T47D (cell line): ENCODE results near the gene NOXO1.

Experiments used
- DNase-seq, 2 experiments: peaks; one replicate each; pipeline versions ENCODE4 v3.0.0 to v3.0.0-alpha.2; 2011 to 2012; ENCODE audit warnings: low read depth in 1 of 2, low spot score in 1 of 2
- JUND ChIP-seq: IDR thresholded peaks from 2 replicates; pipeline ENCODE4 v1.6.1; 2012; ENCODE audit warnings: low read depth
- in situ Hi-C: cut with HindIII; loops from 2 replicates; pipeline ENCODE4 v1.10.0; 2016; ENCODE audit warnings: low sequenced_read_pairs, low pct_unique_long_range_greater_than_20kb

Gene NOXO1

GRCh38 chr16:1989209-1990100 lies 8.2 kb upstream of the NOXO1 start, which contains the start of gene SYNGR3:
SYNGR3 (plus strand) TSS chr16:1989970; CDS start chr16:1990103, 133 bp downstream.
- in situ Hi-C loops = no loop called here
- no peak for TF ChIP-seq JUND
- no peak for DNase-seq

GRCh38 chr16:1987198-1987597 lies 5.9 kb upstream of the NOXO1 start:
- no peak for DNase-seq
- TF ChIP-seq JUND = no peak
- in situ Hi-C loops = no loop called here

- in situ Hi-C loops = no loop called here
These were observed 4.3 kb upstream of the NOXO1 start for GRCh38 chr16:1985466-1986150.

GRCh38 chr16:1984347-1985225 lies 3.3 kb upstream of the NOXO1 start:
- in situ Hi-C loops = no loop called here
- TF ChIP-seq JUND = no peak
- DNase-seq = no peak

More at GRCh38 chr16:1985466-1986150, 4.3 kb upstream of the NOXO1 start:
- TF ChIP-seq JUND = no peak
- peak in 1 of 2 experiments; percentile 28 for DNase-seq

- in situ Hi-C loops = no loop called here
These were observed 2.5 kb upstream of the NOXO1 start, which contains the start of gene GFER for GRCh38 chr16:1983544-1984346. GFER (plus strand) TSS chr16:1984193; CDS start chr16:1984219, 26 bp downstream.

GRCh38 chr16:1982991-1983543 lies 1.8 kb upstream of the NOXO1 start:
- in situ Hi-C loops = no loop called here
- no peak for TF ChIP-seq JUND
- DNase-seq = no peak

More at GRCh38 chr16:1983544-1984346, 2.5 kb upstream of the NOXO1 start, which contains the start of gene GFER:
- TF ChIP-seq JUND = no peak
- peak; percentile 93 to 98 for DNase-seq

GRCh38 chr16:1982013-1982433 lies 754 bp upstream of the NOXO1 start:
- DNase-seq = peak in 1 of 2 experiments; percentile 46
- TF ChIP-seq JUND = no peak
- in situ Hi-C loops = no loop called here

- TF ChIP-seq JUND = no peak
- in situ Hi-C loops = no loop called here
- no peak for DNase-seq
These were observed 540 bp downstream of the NOXO1 start for GRCh38 chr16:1980770-1981087.

- DNase-seq = peak; percentile 43 to 59
- no peak for TF ChIP-seq JUND
- in situ Hi-C loops = no loop called here
These were observed 1.1 kb downstream of the NOXO1 start for GRCh38 chr16:1980030-1980769.

- peak; percentile 96 to 99 for DNase-seq
- TF ChIP-seq JUND = no peak
- in situ Hi-C loops = no loop called here
These were observed 1.8 kb downstream of the NOXO1 start for GRCh38 chr16:1979271-1980029.
